Epithelial cell of esophagus (primary cell): ENCODE measurements around the gene AUP1.

ENCODE experiments used
- DNase-seq: peaks from one replicate; pipeline ENCODE4 v3.0.0; 2010; ENCODE audit warnings: low read depth
- H3K4me3 ChIP-seq: 2 replicates; pipeline ENCODE4 v1.5.1; 2011; ENCODE audit warnings: mild to moderate bottlenecking, low read length, control low read depth
- TF ChIP-seq, protein P1 (sequence below): IDR thresholded peaks from 2 replicates; pipeline ENCODE4 v1.5.1; 2011; ENCODE audit warnings: low read depth, mild to moderate bottlenecking, low read length, control low read depth, inconsistent platforms; ENCODE audit not compliant: insufficient read depth; ENCODE audit errors: missing control alignments

The AUP1 gene

DNA sequence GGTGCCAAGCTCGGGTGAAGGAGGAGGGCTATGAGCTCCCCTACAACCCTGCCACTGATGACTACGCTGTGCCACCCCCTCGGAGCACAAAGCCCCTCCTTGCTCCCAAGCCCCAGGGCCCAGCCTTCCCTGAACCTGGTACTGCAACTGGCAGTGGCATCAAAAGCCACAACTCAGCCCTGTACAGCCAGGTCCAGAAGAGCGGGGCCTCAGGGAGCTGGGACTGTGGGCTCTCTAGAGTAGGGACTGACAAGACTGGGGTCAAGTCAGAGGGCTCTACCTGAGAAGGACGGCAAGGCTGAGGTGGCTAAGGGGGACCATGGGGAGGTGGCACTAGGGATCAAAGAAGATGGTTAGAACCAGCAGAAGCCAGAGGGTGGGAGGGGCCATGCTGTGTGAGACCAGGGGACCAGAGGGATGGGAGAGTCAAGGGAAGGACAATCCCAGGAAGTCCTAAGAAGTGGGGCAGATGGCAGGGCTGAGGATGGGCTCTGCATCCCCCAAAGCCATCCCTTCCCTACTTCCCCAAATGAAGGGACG lies 27.4 kb upstream of the AUP1 start:
- TF ChIP-seq, protein P1, sequence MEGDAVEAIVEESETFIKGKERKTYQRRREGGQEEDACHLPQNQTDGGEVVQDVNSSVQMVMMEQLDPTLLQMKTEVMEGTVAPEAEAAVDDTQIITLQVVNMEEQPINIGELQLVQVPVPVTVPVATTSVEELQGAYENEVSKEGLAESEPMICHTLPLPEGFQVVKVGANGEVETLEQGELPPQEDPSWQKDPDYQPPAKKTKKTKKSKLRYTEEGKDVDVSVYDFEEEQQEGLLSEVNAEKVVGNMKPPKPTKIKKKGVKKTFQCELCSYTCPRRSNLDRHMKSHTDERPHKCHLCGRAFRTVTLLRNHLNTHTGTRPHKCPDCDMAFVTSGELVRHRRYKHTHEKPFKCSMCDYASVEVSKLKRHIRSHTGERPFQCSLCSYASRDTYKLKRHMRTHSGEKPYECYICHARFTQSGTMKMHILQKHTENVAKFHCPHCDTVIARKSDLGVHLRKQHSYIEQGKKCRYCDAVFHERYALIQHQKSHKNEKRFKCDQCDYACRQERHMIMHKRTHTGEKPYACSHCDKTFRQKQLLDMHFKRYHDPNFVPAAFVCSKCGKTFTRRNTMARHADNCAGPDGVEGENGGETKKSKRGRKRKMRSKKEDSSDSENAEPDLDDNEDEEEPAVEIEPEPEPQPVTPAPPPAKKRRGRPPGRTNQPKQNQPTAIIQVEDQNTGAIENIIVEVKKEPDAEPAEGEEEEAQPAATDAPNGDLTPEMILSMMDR, result no peak
- no peak for DNase-seq
- H3K4me3 ChIP-seq, result no peak overlapping the region

DNA sequence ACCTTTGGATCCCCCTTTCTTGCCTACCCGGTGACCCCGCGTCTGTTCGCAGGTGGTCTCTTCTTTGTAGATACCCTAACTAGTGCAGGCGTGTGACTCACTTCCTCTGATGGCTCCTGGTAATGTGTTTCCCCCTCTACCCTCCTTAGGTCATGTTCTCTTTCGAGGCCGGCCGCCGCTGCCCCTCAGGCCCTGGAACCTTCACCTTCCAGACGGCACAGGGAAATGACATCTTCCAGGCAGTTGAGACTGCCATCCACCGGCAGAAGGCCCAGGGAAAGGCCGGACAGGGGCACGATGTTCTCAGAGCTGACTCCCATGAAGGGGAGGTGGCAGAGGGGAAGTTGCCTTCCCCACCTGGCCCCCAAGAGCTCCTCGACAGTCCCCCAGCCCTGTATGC lies 26.7 kb upstream of the AUP1 start:
- DNase-seq, result no peak
- no peak overlapping the region for H3K4me3 ChIP-seq
- TF ChIP-seq, protein P1, result no peak

DNA sequence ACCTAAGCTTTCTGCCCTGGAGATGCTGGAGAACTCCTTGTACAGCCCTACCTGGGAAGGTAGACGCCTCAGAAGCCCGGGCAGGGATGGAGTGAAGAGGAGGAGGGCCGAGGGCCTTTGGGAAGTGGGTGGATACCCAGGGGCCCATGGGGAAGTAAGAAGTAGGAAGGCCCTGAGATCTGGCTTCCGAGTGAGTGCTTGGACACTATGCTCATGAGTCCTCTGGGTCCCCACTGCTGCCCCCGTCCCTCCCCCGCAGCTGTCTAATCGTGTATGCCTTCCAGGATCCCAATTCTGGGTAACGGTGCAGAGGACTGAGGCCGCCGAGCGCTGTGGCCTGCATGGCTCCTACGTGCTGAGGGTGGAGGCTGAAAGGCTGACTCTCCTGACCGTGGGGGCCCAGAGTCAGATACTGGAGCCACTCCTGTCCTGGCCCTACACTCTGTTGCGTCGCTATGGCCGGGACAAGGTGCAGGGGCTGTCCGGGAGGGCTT lies 26.2 kb upstream of the AUP1 start:
- H3K4me3 ChIP-seq, result no peak overlapping the region
- TF ChIP-seq, protein P1, result no peak
- DNase-seq, result no peak

DNA sequence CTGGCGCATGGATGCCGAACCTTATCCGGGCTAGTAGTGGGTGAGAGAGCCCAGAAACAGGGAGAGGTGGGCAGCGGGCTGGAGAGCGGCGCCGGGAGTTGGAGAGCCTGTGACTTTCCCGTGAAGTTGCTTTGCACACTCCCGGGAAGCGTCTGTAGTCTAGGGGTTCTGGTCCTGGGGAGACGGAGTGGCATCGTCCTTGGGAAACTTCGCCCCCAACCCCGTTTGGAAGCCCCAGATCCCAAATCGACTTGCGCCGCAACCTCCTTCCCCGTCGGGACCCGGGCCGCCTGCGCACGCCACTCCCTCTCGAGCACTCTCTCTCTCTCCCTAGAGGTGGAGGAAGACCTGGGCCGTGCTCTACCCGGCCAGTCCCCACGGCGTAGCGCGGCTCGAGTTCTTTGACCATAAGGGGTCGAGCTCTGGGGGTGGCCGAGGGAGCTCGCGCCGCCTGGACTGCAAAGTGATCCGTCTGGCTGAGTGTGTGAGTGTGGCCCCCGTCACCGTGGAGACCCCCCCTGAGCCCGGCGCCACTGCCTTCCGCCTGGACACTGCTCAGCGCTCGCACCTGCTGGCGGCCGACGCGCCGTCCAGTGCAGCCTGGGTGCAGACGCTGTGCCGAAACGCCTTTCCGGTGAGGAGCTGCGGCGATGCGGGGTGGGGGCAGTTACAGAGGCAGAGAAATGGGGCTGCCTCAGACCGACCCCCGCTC lies 25.5 kb upstream of the AUP1 start:
- TF ChIP-seq, protein P1, result no peak
- H3K4me3 ChIP-seq, result peak overlapping the region; percentile 49
- peak; percentile 24 for DNase-seq

DNA sequence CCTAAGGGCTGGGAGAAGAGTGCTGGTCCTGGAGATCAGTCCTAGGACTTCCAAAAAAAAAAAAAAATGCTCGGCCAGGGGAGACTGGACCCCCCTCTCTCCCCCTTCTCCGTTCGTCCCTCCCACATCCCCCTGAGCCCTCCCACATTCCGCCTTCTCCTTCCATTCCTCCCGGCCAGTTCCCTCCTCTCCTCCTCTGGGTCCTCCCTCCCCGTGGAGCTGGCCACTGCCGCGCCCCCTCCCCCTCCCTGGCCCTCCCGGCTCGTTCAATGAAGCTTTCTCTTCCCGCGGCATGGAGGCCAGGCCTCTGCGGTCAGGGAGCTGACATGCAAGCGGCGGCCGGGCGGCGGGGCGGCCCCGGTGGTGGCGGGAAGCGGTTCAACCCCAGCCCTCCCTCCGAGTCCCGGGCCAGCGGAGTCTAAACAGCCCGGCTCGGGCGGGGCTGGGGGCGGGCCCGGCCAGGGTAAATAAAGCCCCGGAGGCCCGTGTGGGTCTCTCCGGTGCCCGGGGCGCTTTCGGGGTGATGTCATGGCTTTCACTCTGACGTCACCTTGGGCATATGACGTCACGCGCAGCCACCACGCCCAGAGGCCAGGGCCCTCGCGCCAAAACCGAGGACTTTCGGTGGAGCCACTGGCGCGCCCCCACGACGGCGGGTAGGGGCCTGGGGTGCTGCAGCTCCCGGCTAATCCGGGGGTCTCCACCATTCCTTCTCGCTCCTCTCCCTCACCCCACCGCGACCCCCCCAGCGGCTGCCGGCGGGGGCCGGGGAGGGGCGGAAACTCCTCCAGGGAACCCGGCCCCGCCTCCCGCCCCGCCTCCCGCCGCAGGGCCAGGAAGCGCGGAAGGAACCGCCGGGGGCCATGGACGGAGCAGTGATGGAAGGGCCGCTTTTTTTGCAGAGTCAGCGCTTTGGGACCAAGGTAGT lies 24.6 kb upstream of the AUP1 start, which contains the start of the genes DOK1 and LOXL3:
DOK1 (plus strand) TSS at position 829 of the 928 bp plus-strand sequence; CDS start at position 864, 35 bp downstream.
LOXL3 (minus strand) TSS at position 51 of the 928 bp plus-strand sequence. CDS start 1,308 bp downstream, outside the sequence.
- peak within 1 kb of the TSS; percentile 49 for H3K4me3 ChIP-seq
- TF ChIP-seq, protein P1, result no peak
- peak; percentile 16 for DNase-seq

DNA sequence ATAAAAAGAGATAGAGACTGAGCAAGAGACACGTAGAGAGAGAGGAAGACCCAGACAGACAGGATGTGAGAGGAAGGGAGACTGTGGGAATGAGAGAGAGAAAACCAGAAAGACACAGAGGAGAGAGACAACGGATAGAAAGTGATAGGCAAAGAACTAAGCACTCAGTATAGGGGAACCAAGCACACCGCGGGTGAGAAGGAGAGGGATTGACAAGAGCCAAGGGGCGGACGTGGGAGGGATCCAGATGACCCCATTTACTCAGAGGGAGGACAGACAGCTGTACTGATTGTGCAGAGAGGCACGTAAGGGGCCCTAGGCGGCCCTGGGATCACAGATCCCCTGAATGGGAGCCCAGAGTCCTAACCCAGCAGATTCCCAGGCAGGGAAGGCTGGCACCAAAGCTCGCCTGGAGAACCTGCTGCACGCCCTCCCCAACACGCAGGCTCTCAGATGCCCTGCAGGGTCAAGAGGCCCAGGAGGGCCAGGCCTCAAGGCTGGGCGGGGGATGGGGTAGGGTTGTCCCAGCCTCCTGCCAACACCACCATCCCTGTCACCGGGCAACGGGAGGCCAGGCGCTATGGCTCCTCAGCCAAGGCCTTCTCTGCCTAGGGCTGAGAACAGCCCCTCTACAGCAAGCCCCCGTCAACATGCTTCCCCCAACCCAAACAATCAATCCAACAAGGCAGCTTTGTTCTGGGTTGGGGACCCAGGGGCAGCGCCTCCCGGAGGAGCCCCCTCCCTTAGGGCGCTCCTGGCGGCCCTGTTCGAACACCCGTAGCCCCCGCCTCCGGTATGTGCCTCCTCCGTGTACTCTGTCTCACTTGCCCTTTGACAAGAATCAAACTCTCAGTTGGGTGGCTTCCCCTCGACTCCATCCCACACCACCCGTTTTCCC lies 23.7 kb upstream of the AUP1 start:
- TF ChIP-seq, protein P1, result no peak
- no peak for DNase-seq
- H3K4me3 ChIP-seq, result no peak overlapping the region
